Right lobe of liver (tissue), 4 donors: ENCODE measurements around the gene CNOT3.

Source experiments
- POLR2A ChIP-seq: fragments of 450-650 bp; IDR thresholded peaks from one replicate; pipeline ENCODE4 v1.6.1; 2017; ENCODE audit warnings: antibody characterized with exemption, mild to moderate bottlenecking
- TF ChIP-seq, protein P1 (sequence below), 4 donors: fragments of 200-600 bp in 3 of 4; fragments of 450-650 bp in 1 of 4; IDR thresholded peaks; one replicate each; pipeline versions ENCODE4 v1.5.1 to v1.8.0; 2016 to 2022; ENCODE audit warnings: antibody characterized with exemption in 4 of 4, mild to moderate bottlenecking in 2 of 4
- donor health status: DM: no; HTN: no; CAD: no.
- donor health status: DM: no; HTN: no; CAD: no.
- donor health status: DM: no; HTN: yes; CAD: no.

DNA sequence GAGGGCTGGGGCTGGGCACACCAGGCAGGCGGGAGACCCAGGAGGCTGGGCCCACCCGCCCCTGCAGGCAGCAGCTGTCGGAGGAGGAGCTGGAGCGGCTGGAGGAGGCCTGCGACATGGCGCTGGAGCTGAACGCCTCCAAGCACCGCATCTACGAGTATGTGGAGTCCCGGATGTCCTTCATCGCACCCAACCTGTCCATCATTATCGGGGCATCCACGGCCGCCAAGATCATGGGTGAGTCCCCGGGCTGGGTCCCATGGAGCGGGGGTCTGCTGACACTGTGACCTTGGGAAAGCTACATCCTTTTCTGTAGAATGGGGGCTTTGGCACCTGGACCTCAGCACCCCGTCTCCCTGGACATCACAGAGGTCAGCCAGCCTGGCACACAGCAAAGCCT is 13.9 kb upstream of the CNOT3 start:
- no peak for TF ChIP-seq POLR2A
- TF ChIP-seq, protein P1, sequence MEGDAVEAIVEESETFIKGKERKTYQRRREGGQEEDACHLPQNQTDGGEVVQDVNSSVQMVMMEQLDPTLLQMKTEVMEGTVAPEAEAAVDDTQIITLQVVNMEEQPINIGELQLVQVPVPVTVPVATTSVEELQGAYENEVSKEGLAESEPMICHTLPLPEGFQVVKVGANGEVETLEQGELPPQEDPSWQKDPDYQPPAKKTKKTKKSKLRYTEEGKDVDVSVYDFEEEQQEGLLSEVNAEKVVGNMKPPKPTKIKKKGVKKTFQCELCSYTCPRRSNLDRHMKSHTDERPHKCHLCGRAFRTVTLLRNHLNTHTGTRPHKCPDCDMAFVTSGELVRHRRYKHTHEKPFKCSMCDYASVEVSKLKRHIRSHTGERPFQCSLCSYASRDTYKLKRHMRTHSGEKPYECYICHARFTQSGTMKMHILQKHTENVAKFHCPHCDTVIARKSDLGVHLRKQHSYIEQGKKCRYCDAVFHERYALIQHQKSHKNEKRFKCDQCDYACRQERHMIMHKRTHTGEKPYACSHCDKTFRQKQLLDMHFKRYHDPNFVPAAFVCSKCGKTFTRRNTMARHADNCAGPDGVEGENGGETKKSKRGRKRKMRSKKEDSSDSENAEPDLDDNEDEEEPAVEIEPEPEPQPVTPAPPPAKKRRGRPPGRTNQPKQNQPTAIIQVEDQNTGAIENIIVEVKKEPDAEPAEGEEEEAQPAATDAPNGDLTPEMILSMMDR (IDR thresholded peaks at IDR 0.05): no peak
